Measurements from ENCODE around the gene GPBAR1. TPM values are rescaled to one million over a fixed set of nuclear protein-coding genes. Genes with fewer than 3 reads are reported as not detected.

Gene GPBAR1
- total RNA-seq, 2 experiments from 2014 or later = 0.16 to 0.45 TPM

- POLR2A ChIA-PET = interaction anchor here (0.6 to 9.4 kb wide), 3 partner anchors 11 to 17 kb away, joined by 3 to 39 read pairs (median 3); no protein-coding TSS in a partner anchor
- intact Hi-C loops (cut with micrococcal nuclease) = no loop called here
- no peak overlapping the region for H3K27ac Mint-ChIP-seq
Measured at GRCh38 chr2:218278531-218279360, 17.9 kb downstream of the GPBAR1 start.

GRCh38 chr2:218280260-218280870, 19.6 kb downstream of the GPBAR1 start:
- H3K27ac Mint-ChIP-seq = peak overlapping the region; percentile 61
- H3K27me3 Mint-ChIP-seq = no peaks in the 10 kb centered on the region
- TF ChIP-seq, protein P1, sequence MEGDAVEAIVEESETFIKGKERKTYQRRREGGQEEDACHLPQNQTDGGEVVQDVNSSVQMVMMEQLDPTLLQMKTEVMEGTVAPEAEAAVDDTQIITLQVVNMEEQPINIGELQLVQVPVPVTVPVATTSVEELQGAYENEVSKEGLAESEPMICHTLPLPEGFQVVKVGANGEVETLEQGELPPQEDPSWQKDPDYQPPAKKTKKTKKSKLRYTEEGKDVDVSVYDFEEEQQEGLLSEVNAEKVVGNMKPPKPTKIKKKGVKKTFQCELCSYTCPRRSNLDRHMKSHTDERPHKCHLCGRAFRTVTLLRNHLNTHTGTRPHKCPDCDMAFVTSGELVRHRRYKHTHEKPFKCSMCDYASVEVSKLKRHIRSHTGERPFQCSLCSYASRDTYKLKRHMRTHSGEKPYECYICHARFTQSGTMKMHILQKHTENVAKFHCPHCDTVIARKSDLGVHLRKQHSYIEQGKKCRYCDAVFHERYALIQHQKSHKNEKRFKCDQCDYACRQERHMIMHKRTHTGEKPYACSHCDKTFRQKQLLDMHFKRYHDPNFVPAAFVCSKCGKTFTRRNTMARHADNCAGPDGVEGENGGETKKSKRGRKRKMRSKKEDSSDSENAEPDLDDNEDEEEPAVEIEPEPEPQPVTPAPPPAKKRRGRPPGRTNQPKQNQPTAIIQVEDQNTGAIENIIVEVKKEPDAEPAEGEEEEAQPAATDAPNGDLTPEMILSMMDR (IDR thresholded peaks at IDR 0.05) = no peak
- intact Hi-C loops (cut with micrococcal nuclease) = no loop called here
- ATAC-seq (no peak), DNase-seq (no peak)
- POLR2A ChIA-PET = interaction anchor here (1.4 kb wide), 1 partner anchor 19 kb away, joined by 3 read pairs; no protein-coding TSS in a partner anchor
- H3K36me3 Mint-ChIP-seq (ENCODE audit: low read depth) = peaks cover 22% of the 10 kb centered on the region
- no peak overlapping the region for H3K4me3 Mint-ChIP-seq
- H3K4me1 Mint-ChIP-seq (ENCODE audit: low read depth) = peaks cover 28% of the 10 kb centered on the region
- CTCF ChIA-PET = interaction anchor here (8.6 kb wide), 1 partner anchor 7 kb away, joined by 161 read pairs; the partner anchor contains the start of genes AAMP and PNKD
- H3K9me3 Mint-ChIP-seq = no peaks in the 10 kb centered on the region

More at GRCh38 chr2:218278531-218279360, 17.9 kb downstream of the GPBAR1 start:
- Mint-ChIP-seq H3K4me1 (ENCODE audit: low read depth) (peaks cover 13% of the 10 kb centered on the region), H3K4me3 (no peak overlapping the region), H3K36me3 (ENCODE audit: low read depth) (peaks cover 31% of the 10 kb centered on the region), H3K9me3 (no peaks in the 10 kb centered on the region), H3K27me3 (no peaks in the 10 kb centered on the region)
- ATAC-seq (no peak), DNase-seq (no peak)
- TF ChIP-seq, protein P1 (IDR thresholded peaks at IDR 0.05) = no peak
- CTCF ChIA-PET = interaction anchor here (1.6 kb wide), 1 partner anchor 12 kb away, joined by 4 read pairs; no protein-coding TSS in a partner anchor

GRCh38 chr2:218281449-218281848, 20.6 kb downstream of the GPBAR1 start:
- no peak overlapping the region for H3K4me3 Mint-ChIP-seq
- intact Hi-C loops (cut with micrococcal nuclease) = no loop called here
- peaks cover 38% of the 10 kb centered on the region for H3K4me1 Mint-ChIP-seq (ENCODE audit: low read depth)
- CTCF ChIA-PET = interaction anchor here (8.6 kb wide), 1 partner anchor 8 kb away, joined by 161 read pairs; the partner anchor contains the start of genes AAMP and PNKD
- H3K36me3 Mint-ChIP-seq (ENCODE audit: low read depth) = peaks cover 28% of the 10 kb centered on the region
- TF ChIP-seq, protein P1 (IDR thresholded peaks at IDR 0.05) = no peak
- H3K27me3 Mint-ChIP-seq = no peaks in the 10 kb centered on the region
- DNase-seq = no peak
- POLR2A ChIA-PET = no interaction called here
- H3K27ac Mint-ChIP-seq = peak overlapping the region; percentile 23
- ATAC-seq = no peak
- H3K9me3 Mint-ChIP-seq = no peaks in the 10 kb centered on the region

- Mint-ChIP-seq H3K36me3 (ENCODE audit: low read depth) (peaks cover 25% of the 10 kb centered on the region), H3K27me3 (no peaks in the 10 kb centered on the region), H3K4me3 (no peak overlapping the region), H3K27ac (peak overlapping the region; percentile 55), H3K9me3 (no peaks in the 10 kb centered on the region), H3K4me1 (ENCODE audit: low read depth) (peaks cover 47% of the 10 kb centered on the region)
- intact Hi-C loops (cut with micrococcal nuclease) = no loop called here
- ATAC-seq (no peak), DNase-seq (no peak)
- ChIA-PET POLR2A (interaction anchor here (6.2 kb wide), 1 partner anchor 9 kb away, joined by 97 read pairs; the partner anchor contains the start of genes AAMP and PNKD), CTCF (interaction anchor here (8.6 kb wide), 1 partner anchor 9 kb away, joined by 161 read pairs; the partner anchor contains the start of genes AAMP and PNKD)
- TF ChIP-seq, protein P1 (IDR thresholded peaks at IDR 0.05) = no peak
Measured at GRCh38 chr2:218282173-218282991, 21.6 kb downstream of the GPBAR1 start.

Measured in activated CD8-positive, alpha-beta T cell treated with anti-CD3 and anti-CD28 coated beads for 36 hours (primary cell).